HG02798 (cell line): ENCODE data around the gene NUP50.
"Not testable (repeated sequence)": the region's sequence is repeated elsewhere in the genome, so short reads cannot be mapped to it uniquely, and the experiment has no call there.

Experiments used
- ATAC-seq: cut with Tn5 transposase; IDR thresholded peaks from one replicate; pipeline ENCODE4 v1.9.1; 2021; ENCODE audit warnings: mild to moderate bottlenecking; ENCODE audit not compliant: unreplicated experiment, poor library complexity

The NUP50 gene

GRCh38 chr22:45191746-45192145, 28.0 kb downstream of the NUP50 start:
- not testable (repeated sequence) for ATAC-seq

GRCh38 chr22:45192701-45193187, 29.0 kb downstream of the NUP50 start:
- ATAC-seq: no peak

- no peak for ATAC-seq
These were observed 31.0 kb downstream of the NUP50 start for GRCh38 chr22:45194686-45195085.

GRCh38 chr22:45195616-45196015, 31.9 kb downstream of the NUP50 start:
- ATAC-seq: no peak

GRCh38 chr22:45196308-45196707, 32.6 kb downstream of the NUP50 start:
- ATAC-seq: no peak

GRCh38 chr22:45196926-45197605, 33.3 kb downstream of the NUP50 start:
- no peak for ATAC-seq

GRCh38 chr22:45197606-45198462, 34.1 kb downstream of the NUP50 start:
- ATAC-seq: no peak

GRCh38 chr22:45198463-45198795, 34.7 kb downstream of the NUP50 start:
- no peak for ATAC-seq

- ATAC-seq: no peak
These were observed 36.0 kb downstream of the NUP50 start for GRCh38 chr22:45199723-45200122.

- no peak for ATAC-seq
These were observed 36.5 kb downstream of the NUP50 start for GRCh38 chr22:45200230-45200629.

- ATAC-seq: no peak
These were observed 37.3 kb downstream of the NUP50 start for GRCh38 chr22:45200860-45201511.

- ATAC-seq: no peak
These were observed 38.1 kb downstream of the NUP50 start for GRCh38 chr22:45201678-45202332.

GRCh38 chr22:45202333-45203149, 38.8 kb downstream of the NUP50 start:
- ATAC-seq: no peak

- no peak for ATAC-seq
These were observed 39.6 kb downstream of the NUP50 start for GRCh38 chr22:45203150-45203951.

- no peak for ATAC-seq
These were observed 40.5 kb downstream of the NUP50 start for GRCh38 chr22:45204241-45204640.

GRCh38 chr22:45204819-45205218, 41.1 kb downstream of the NUP50 start:
- no peak for ATAC-seq

- no peak for ATAC-seq
These were observed 41.7 kb downstream of the NUP50 start for GRCh38 chr22:45205276-45205925.

- ATAC-seq: no peak
These were observed 42.5 kb downstream of the NUP50 start for GRCh38 chr22:45206233-45206632.

- no peak for ATAC-seq
These were observed 43.8 kb downstream of the NUP50 start for GRCh38 chr22:45207533-45207932.
